ENCODE results near the gene KRT9.
"Not testable (repeated sequence)": the region's sequence is repeated elsewhere in the genome, so short reads cannot be mapped to it uniquely, and the experiment has no call there.

Gene KRT9

GRCh38 chr17:41579484-41580243 lies 7.8 kb upstream of the KRT9 start:
- DNase-seq (ENCODE audit: low read depth in 1 of 2, low spot score in 1 of 2) = peak; percentile 13 to 47

- DNase-seq (ENCODE audit: low read depth in 1 of 2, low spot score in 1 of 2) = no peak
These were observed 7.1 kb upstream of the KRT9 start for GRCh38 chr17:41578971-41579370.

- no peak for DNase-seq (ENCODE audit: low read depth in 1 of 2, low spot score in 1 of 2)
These were observed 6.7 kb upstream of the KRT9 start for GRCh38 chr17:41578538-41578937.

GRCh38 chr17:41576740-41577139 lies 4.9 kb upstream of the KRT9 start:
- not testable (repeated sequence) for DNase-seq (ENCODE audit: low read depth in 1 of 2, low spot score in 1 of 2)

- DNase-seq (ENCODE audit: low read depth in 1 of 2, low spot score in 1 of 2) = no peak
These were observed 3.5 kb upstream of the KRT9 start for GRCh38 chr17:41575336-41575735.

GRCh38 chr17:41567317-41567716 lies 4.5 kb downstream of the KRT9 start:
- DNase-seq (ENCODE audit: low read depth in 1 of 2, low spot score in 1 of 2) = no peak

- DNase-seq (ENCODE audit: low read depth in 1 of 2, low spot score in 1 of 2) = no peak
These were observed 6.5 kb downstream of the KRT9 start for GRCh38 chr17:41565338-41565737.

- DNase-seq (ENCODE audit: low read depth in 1 of 2, low spot score in 1 of 2) = no peak
These were observed 8.2 kb downstream of the KRT9 start for GRCh38 chr17:41563607-41564170.

GRCh38 chr17:41561554-41561953 lies 10.3 kb downstream of the KRT9 start:
- no peak for DNase-seq (ENCODE audit: low read depth in 1 of 2, low spot score in 1 of 2)

- DNase-seq (ENCODE audit: low read depth in 1 of 2, low spot score in 1 of 2) = no peak
These were observed 12.3 kb downstream of the KRT9 start for GRCh38 chr17:41559548-41559947.

- DNase-seq (ENCODE audit: low read depth in 1 of 2, low spot score in 1 of 2) = no peak
These were observed 14.9 kb downstream of the KRT9 start for GRCh38 chr17:41556931-41557330.

- no peak for DNase-seq (ENCODE audit: low read depth in 1 of 2, low spot score in 1 of 2)
These were observed 15.6 kb downstream of the KRT9 start for GRCh38 chr17:41556306-41556705.

- DNase-seq (ENCODE audit: low read depth in 1 of 2, low spot score in 1 of 2) = no peak
These were observed 16.6 kb downstream of the KRT9 start for GRCh38 chr17:41555105-41555887.

- no peak for DNase-seq (ENCODE audit: low read depth in 1 of 2, low spot score in 1 of 2)
These were observed 17.7 kb downstream of the KRT9 start for GRCh38 chr17:41553987-41554680.

GRCh38 chr17:41553176-41553575 lies 18.7 kb downstream of the KRT9 start:
- no peak for DNase-seq (ENCODE audit: low read depth in 1 of 2, low spot score in 1 of 2)

- DNase-seq (ENCODE audit: low read depth in 1 of 2, low spot score in 1 of 2) = no peak
These were observed 19.4 kb downstream of the KRT9 start for GRCh38 chr17:41552455-41552854.

- DNase-seq (ENCODE audit: low read depth in 1 of 2, low spot score in 1 of 2) = no peak
These were observed 20.5 kb downstream of the KRT9 start for GRCh38 chr17:41551365-41551764.

GRCh38 chr17:41549596-41550039 lies 22.2 kb downstream of the KRT9 start:
- no peak for DNase-seq (ENCODE audit: low read depth in 1 of 2, low spot score in 1 of 2)

GRCh38 chr17:41548844-41549595 lies 22.8 kb downstream of the KRT9 start:
- DNase-seq (ENCODE audit: low read depth in 1 of 2, low spot score in 1 of 2) = peak; percentile 68 to 70

- DNase-seq (ENCODE audit: low read depth in 1 of 2, low spot score in 1 of 2) = peak in 1 of 2 donors; percentile 39
These were observed 23.7 kb downstream of the KRT9 start for GRCh38 chr17:41547921-41548843.
